Uterus (tissue), 2 donors: Measurements from ENCODE around the gene FGF7.

Experiments
- POLR2A ChIP-seq, 2 donors: fragments of 450-650 bp; IDR thresholded peaks; one replicate each; pipeline ENCODE4 v1.6.1; 2016; ENCODE audit warnings: antibody characterized with exemption in 2 of 2, mild to moderate bottlenecking in 1 of 2, moderate library complexity in 1 of 2
- TF ChIP-seq, protein P1 (sequence below), 4 experiments: fragments of 200-600 bp in 2 of 4; fragments of 450-650 bp in 2 of 4; sonication (generic) in 2 of 4; IDR thresholded peaks; one replicate each; pipeline ENCODE4 v1.5.1; 2016 to 2019; ENCODE audit warnings: antibody characterized with exemption in 4 of 4, mild to moderate bottlenecking in 2 of 4, moderate library complexity in 1 of 4

DNA sequence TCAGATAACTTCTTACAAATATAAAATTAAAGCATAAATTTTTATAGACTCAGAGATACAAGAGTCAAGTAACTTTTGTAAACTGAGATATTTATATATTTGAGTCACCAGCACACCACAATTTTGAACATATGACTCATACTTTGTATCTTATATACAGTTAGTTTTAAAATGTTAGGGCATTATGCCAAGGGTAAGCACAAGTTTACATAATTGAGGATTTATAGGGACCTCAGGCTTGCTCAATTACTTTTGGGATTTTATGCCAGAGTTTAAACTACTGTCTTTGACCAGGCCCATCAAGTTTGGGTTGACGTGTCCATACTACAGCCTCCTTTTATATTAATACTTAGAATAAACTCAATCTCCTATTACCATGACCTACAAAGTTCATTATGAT is 7.4 kb upstream of the FGF7 start:
- TF ChIP-seq POLR2A (IDR thresholded peaks at IDR 0.05), result no peak
- TF ChIP-seq, protein P1, sequence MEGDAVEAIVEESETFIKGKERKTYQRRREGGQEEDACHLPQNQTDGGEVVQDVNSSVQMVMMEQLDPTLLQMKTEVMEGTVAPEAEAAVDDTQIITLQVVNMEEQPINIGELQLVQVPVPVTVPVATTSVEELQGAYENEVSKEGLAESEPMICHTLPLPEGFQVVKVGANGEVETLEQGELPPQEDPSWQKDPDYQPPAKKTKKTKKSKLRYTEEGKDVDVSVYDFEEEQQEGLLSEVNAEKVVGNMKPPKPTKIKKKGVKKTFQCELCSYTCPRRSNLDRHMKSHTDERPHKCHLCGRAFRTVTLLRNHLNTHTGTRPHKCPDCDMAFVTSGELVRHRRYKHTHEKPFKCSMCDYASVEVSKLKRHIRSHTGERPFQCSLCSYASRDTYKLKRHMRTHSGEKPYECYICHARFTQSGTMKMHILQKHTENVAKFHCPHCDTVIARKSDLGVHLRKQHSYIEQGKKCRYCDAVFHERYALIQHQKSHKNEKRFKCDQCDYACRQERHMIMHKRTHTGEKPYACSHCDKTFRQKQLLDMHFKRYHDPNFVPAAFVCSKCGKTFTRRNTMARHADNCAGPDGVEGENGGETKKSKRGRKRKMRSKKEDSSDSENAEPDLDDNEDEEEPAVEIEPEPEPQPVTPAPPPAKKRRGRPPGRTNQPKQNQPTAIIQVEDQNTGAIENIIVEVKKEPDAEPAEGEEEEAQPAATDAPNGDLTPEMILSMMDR (IDR thresholded peaks at IDR 0.05), result no peak
